BJ (cell line): ENCODE results near the gene KATNAL1. TPM values are rescaled to one million over a fixed set of nuclear protein-coding genes. Genes with fewer than 3 reads are reported as not detected.

ENCODE experiments used
- CTCF ChIA-PET: fragments of 350-600 bp; formaldehyde crosslinking; extraction: SDS; loops from one replicate; lab custom pipeline; 2021; ENCODE audit warnings: antibody characterized with exemption, inconsistent platforms; lab: Yijun Ruan, JAX
- POLR2A ChIA-PET: fragments of 300-600 bp; sonication (Branson Sonifier 250); formaldehyde crosslinking; extraction: SDS; loops from one replicate; lab custom pipeline; 2021; ENCODE audit warnings: antibody characterized with exemption; lab: Charles Lee
- DNase-seq: peaks from one replicate; pipeline ENCODE4 v3.0.0-alpha.2; 2011; ENCODE audit warnings: low read depth
- H3K27me3 ChIP-seq: 2 replicates; pipeline ENCODE4 v1.6.0; 2011; ENCODE audit warnings: low read length; ENCODE audit not compliant: control insufficient read depth, insufficient read depth
- H3K36me3 ChIP-seq: 2 replicates; pipeline ENCODE4 v1.5.1; 2011; ENCODE audit warnings: low read length; ENCODE audit not compliant: control insufficient read depth, insufficient read depth
- H3K4me3 ChIP-seq: 2 replicates; pipeline ENCODE4 v1.5.1; 2011; ENCODE audit warnings: low read depth, mild to moderate bottlenecking, control low read depth, low read length
- CTCF ChIP-seq: IDR thresholded peaks from 2 replicates; pipeline ENCODE4 v1.5.1; 2011; ENCODE audit warnings: low read depth, mild to moderate bottlenecking, control low read depth, inconsistent platforms, low read length, moderate library complexity; ENCODE audit not compliant: insufficient read depth
- polyA plus RNA-seq: library from polyadenylated mRNA; depleted of rRNA; stranded (reverse); fragments of >200 nt; gene quantifications from 2 replicates; pipeline ENCODE4 v1.2.3, GENCODE V29; 2011

Gene KATNAL1
- polyA plus RNA-seq, 1 experiment = 9.1 TPM

DNA sequence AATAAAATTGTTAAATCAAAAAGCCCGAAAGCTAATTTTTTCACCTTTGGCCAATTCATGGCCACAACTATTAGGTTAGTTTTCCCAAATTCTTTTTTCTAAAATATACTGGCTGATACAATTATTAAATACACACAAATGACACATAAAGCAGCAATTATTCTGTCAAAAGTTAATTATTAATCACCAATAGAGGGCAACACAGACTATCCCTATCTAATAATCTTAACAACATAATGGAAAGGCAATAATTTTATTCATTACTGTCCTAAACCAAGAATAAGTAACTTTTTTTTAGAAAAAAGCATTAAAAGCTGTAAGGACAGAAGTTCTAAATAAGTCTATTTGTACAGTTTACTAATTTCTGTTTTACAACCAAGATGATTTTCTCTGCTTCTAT lies 51.7 kb downstream of the KATNAL1 start:
- H3K27me3 ChIP-seq = no peaks in the 10 kb centered on the region
- DNase-seq = no peak
- peaks cover 3% of the 10 kb centered on the region for H3K36me3 ChIP-seq
- ChIA-PET CTCF (interaction anchor here (0.9 to 1.8 kb wide), 3 partner anchors 11 to 86 kb away, joined by 3 to 4 read pairs (median 3); no protein-coding TSS in a partner anchor), POLR2A (no interaction called here)
- no peak overlapping the region for H3K4me3 ChIP-seq
- TF ChIP-seq CTCF = no peak

DNA sequence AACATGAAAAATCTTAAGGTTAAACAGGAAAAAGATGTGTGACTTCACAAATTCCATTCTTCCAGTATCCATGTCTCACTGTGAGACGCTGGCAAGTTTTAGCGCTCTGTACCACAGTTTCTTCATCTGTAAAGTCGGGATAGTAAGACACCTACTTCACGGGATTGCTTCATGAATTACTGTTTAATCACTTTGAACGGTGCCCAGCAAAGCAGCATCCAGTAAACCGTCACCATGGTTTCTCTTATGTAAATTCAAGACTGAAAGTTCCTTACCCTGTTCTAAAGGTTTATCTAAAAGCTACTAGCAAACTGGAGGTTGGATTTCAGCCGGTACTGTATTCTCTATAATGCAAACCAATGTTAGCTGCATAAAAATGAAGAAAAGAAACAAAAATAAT lies 53.5 kb downstream of the KATNAL1 start:
- no peak for DNase-seq
- POLR2A ChIA-PET = no interaction called here
- CTCF ChIA-PET = interaction anchor here (0.7 to 1.2 kb wide), 2 partner anchors 105 to 297 kb away, joined by 3 to 4 read pairs; no protein-coding TSS in a partner anchor

GRCh38 chr13:30247406-30247805 lies 59.9 kb downstream of the KATNAL1 start:
- no peak for TF ChIP-seq CTCF
- CTCF ChIA-PET = interaction anchor here (0.5 kb wide), 1 partner anchor 113 kb away, joined by 3 read pairs; no protein-coding TSS in a partner anchor
- no peaks in the 10 kb centered on the region for H3K36me3 ChIP-seq
- no peaks in the 10 kb centered on the region for H3K27me3 ChIP-seq
- DNase-seq = no peak
- POLR2A ChIA-PET = no interaction called here
- no peak overlapping the region for H3K4me3 ChIP-seq

More for the DNA sequence above, 53.5 kb downstream of the KATNAL1 start:
- Histone ChIP-seq H3K36me3 (peaks cover 3% of the 10 kb centered on the region), H3K4me3 (no peak overlapping the region), H3K27me3 (no peaks in the 10 kb centered on the region)
- no peak for TF ChIP-seq CTCF

GRCh38 chr13:30241532-30241931 lies 65.8 kb downstream of the KATNAL1 start:
- no peaks in the 10 kb centered on the region for H3K36me3 ChIP-seq
- DNase-seq = no peak
- TF ChIP-seq CTCF = no peak
- ChIA-PET POLR2A (no interaction called here), CTCF (no interaction called here)
- H3K4me3 ChIP-seq = no peak overlapping the region
- no peaks in the 10 kb centered on the region for H3K27me3 ChIP-seq

DNA sequence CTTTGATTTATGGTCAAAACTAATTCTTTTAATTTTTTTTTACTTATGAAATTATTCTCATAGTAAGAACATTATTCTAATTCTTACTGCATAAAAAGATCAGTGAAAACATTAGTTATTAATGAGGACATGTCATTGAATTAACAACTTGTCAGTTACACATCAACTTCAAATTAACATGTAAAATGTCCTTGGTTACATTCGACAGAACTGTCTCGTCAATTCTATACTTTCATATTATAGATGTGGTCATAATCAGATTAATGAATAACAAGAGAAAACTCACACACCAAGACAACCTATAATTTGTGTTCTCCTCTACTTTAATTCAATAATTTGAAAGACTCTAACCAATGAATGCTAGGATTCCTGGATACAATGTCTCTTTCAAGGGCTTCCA lies 66.7 kb downstream of the KATNAL1 start:
- no peak for TF ChIP-seq CTCF
- no peaks in the 10 kb centered on the region for H3K36me3 ChIP-seq
- DNase-seq = no peak
- ChIA-PET POLR2A (no interaction called here), CTCF (no interaction called here)
- no peaks in the 10 kb centered on the region for H3K27me3 ChIP-seq
- H3K4me3 ChIP-seq = no peak overlapping the region
